HCT116 (cell line): ENCODE data around the gene NXN. TPM values are rescaled to one million over a fixed set of nuclear protein-coding genes. Genes with fewer than 3 reads are reported as not detected.

Source experiments
- ATAC-seq: fragments of 200-7000 bp; cut with Tn5 transposase; 2 replicates; pipeline ENCODE4 v1.9.1; 2020; ENCODE audit warnings: mild to moderate bottlenecking, moderate library complexity
- BruUV-seq: library from RNA; stranded (reverse); fragments of 400-500 nt; replicated peaks from 2 replicates; lab custom pipeline; 2021; lab: Mats Ljungman, UMichigan
- CTCF ChIA-PET: fragments of 300-600 bp; sonication (Branson Sonifier 250); formaldehyde crosslinking; loops from one replicate; lab custom pipeline; 2021; ENCODE audit warnings: antibody characterized with exemption; lab: Charles Lee
- POLR2A ChIA-PET: fragments of 300-600, 350-600 bp; sonication (Branson Sonifier 250); formaldehyde crosslinking; loops from one replicate; lab custom pipeline; 2021; ENCODE audit warnings: antibody characterized with exemption; lab: Charles Lee
- RAD21 ChIA-PET, 2 experiments: fragments of 300-600 bp; sonication (Branson Sonifier 250); formaldehyde crosslinking; loops; one replicate each; lab custom pipeline; 2023; ENCODE audit warnings: low total read pairs in 2 of 2; ENCODE audit not compliant: uncharacterized antibody in 2 of 2, unreplicated experiment in 2 of 2, low non-redundant PET in 1 of 2; lab: Charles Lee
- DNase-seq: peaks from one replicate; pipeline ENCODE4 v3.0.0-alpha.2; 2010; ENCODE audit warnings: low read depth, low spot score
- H2AFZ ChIP-seq: fragments of 200-600 bp; shearing (Covaris generic), sonication (generic); 2 replicates; pipeline ENCODE4 v1.6.1; 2017; ENCODE audit warnings: low read depth, mixed run types, mixed read lengths, antibody characterized with exemption, low read length; ENCODE audit not compliant: poor library complexity, severe bottlenecking
- H3K27ac ChIP-seq: 2 replicates; pipeline ENCODE4 v1.5.1; 2012; ENCODE audit warnings: low read depth, low read length
- H3K27me3 ChIP-seq: fragments of 200-600 bp; sonication (generic); 2 replicates; pipeline ENCODE4 v1.6.1; 2016; ENCODE audit warnings: mixed run types, low read length, mixed read lengths; ENCODE audit not compliant: insufficient read depth
- H3K36me3 ChIP-seq, 2 experiments: fragments of 200-500 bp in 1 of 2; fragments of 200-600 bp in 1 of 2; sonication (Bioruptor generic) in 1 of 2; sonication (generic) in 1 of 2; 2 replicates each; pipeline versions ENCODE4 v1.5.1 to v1.6.1; 2014 to 2016; ENCODE audit warnings: low read length in 2 of 2, inconsistent platforms in 1 of 2, mixed read lengths in 1 of 2, mixed run types in 1 of 2; ENCODE audit not compliant: insufficient read depth in 2 of 2, control insufficient read depth in 1 of 2
- H3K4me1 ChIP-seq, 2 experiments: fragments of 200-600 bp in 1 of 2; sonication (generic) in 1 of 2; 2 replicates each; pipeline versions ENCODE4 v1.5.1 to v1.6.1; 2012 to 2017; ENCODE audit warnings: low read length in 2 of 2, inconsistent platforms in 1 of 2, mild to moderate bottlenecking in 1 of 2, mixed read lengths in 1 of 2, mixed run types in 1 of 2, moderate library complexity in 1 of 2; ENCODE audit not compliant: insufficient read depth in 2 of 2, control insufficient read depth in 1 of 2
- H3K4me2 ChIP-seq: fragments of 200-600 bp; sonication (generic); 2 replicates; pipeline ENCODE4 v1.6.1; 2017; ENCODE audit warnings: mixed run types, low read length, mixed read lengths
- H3K4me3 ChIP-seq, 2 experiments: fragments of 200-600 bp in 1 of 2; sonication (generic) in 1 of 2; replicated peaks in 1 of 2; 2 replicates each; pipeline ENCODE4 v1.5.1; 2011 to 2016; ENCODE audit warnings: low read length in 2 of 2, control low read depth in 1 of 2, low read depth in 1 of 2, mild to moderate bottlenecking in 1 of 2, mixed read lengths in 1 of 2, mixed run types in 1 of 2
- H3K79me2 ChIP-seq: fragments of 200-600 bp; sonication (generic); 2 replicates; pipeline ENCODE4 v1.6.1; 2017; ENCODE audit warnings: mild to moderate bottlenecking, mixed run types, low read length, moderate library complexity, mixed read lengths; ENCODE audit not compliant: insufficient read depth
- H3K9ac ChIP-seq: fragments of 200-600 bp; sonication (generic); 2 replicates; pipeline ENCODE4 v1.6.1; 2016; ENCODE audit warnings: low read length, mixed read lengths
- H3K9me2 ChIP-seq: fragments of 200-600 bp; sonication (generic), shearing (Covaris generic); 2 replicates; pipeline ENCODE4 v1.6.1; 2017; ENCODE audit warnings: mixed run types, mild to moderate bottlenecking, moderate library complexity; ENCODE audit not compliant: insufficient read depth
- H3K9me3 ChIP-seq, 2 experiments: fragments of 200-500 bp in 1 of 2; fragments of 200-600 bp in 1 of 2; sonication (Bioruptor generic) in 1 of 2; sonication (generic) in 1 of 2; 2 replicates each; pipeline ENCODE4 v1.6.1; 2014 to 2017; ENCODE audit warnings: low read length in 2 of 2, mixed read lengths in 2 of 2, inconsistent platforms in 1 of 2, low read depth in 1 of 2, mild to moderate bottlenecking in 1 of 2, mixed run types in 1 of 2, moderate library complexity in 1 of 2; ENCODE audit not compliant: control insufficient read depth in 1 of 2, insufficient read depth in 1 of 2
- H4K20me1 ChIP-seq: fragments of 200-600 bp; sonication (generic), shearing (Covaris generic); 2 replicates; pipeline ENCODE4 v1.6.1; 2017; ENCODE audit warnings: mixed run types, mild to moderate bottlenecking, moderate library complexity; ENCODE audit not compliant: insufficient read depth
- CEBPB ChIP-seq: IDR thresholded peaks from 2 replicates; pipeline ENCODE4 v1.6.1; 2012; ENCODE audit warnings: low read depth
- EZH2phosphoT487 ChIP-seq: fragments of 200-600 bp; IDR thresholded peaks from 2 replicates; pipeline ENCODE4 v1.6.1; 2018; ENCODE audit warnings: antibody characterized with exemption, borderline replicate concordance
- FOSL1 ChIP-seq: IDR thresholded peaks from 2 replicates; pipeline ENCODE4 v1.6.1; 2012; ENCODE audit warnings: low read depth
- JUND ChIP-seq: IDR thresholded peaks from 2 replicates; pipeline ENCODE4 v1.6.1; 2012
- MAX ChIP-seq: IDR thresholded peaks from 2 replicates; pipeline ENCODE4 v1.6.1; 2012
- SIN3A ChIP-seq: IDR thresholded peaks from 2 replicates; pipeline ENCODE4 v1.6.1; 2012; ENCODE audit warnings: low read depth
- SP1 ChIP-seq: IDR thresholded peaks from 2 replicates; pipeline ENCODE4 v1.6.1; 2012; ENCODE audit warnings: low read depth
- YY1 ChIP-seq: IDR thresholded peaks from 2 replicates; pipeline ENCODE4 v1.6.1; 2011; ENCODE audit warnings: low read length, low read depth, moderate library complexity, mild to moderate bottlenecking; ENCODE audit not compliant: insufficient replicate concordance; ENCODE audit errors: extremely low read depth
- ZBTB33 ChIP-seq: IDR thresholded peaks from 2 replicates; pipeline ENCODE4 v1.6.1; 2011; ENCODE audit warnings: mild to moderate bottlenecking, low read length, moderate library complexity; ENCODE audit not compliant: insufficient replicate concordance; ENCODE audit errors: extremely low read depth
- intact Hi-C: fragments of 100-400 bp; cut with micrococcal nuclease; formaldehyde crosslinking; loops from 2 replicates; pipeline ENCODE4 v1.10.0; 2022
- total RNA-seq: library from RNA; stranded (reverse); gene quantifications from one replicate; pipeline ENCODE4 v1.2.1, GENCODE V29; 2021; ENCODE audit not compliant: unreplicated experiment

NXN gene
- total RNA-seq, 1 experiment from 2014 or later, result 83.7 TPM

- POLR2A ChIA-PET, result no interaction called here
- no peaks in the 10 kb centered on the region for H3K9me3 ChIP-seq
- H3K4me3 ChIP-seq, result no peak overlapping the region
- no peaks in the 10 kb centered on the region for H3K9me2 ChIP-seq
- no peak overlapping the region for H2AFZ ChIP-seq
- CTCF ChIA-PET, result no interaction called here
- H3K9ac ChIP-seq, result no peak overlapping the region
- H3K4me1 ChIP-seq, result no peaks in the 10 kb centered on the region; a peak in 1 of 4 replicates
- no peak overlapping the region for H3K4me2 ChIP-seq
- peaks cover 45% of the 10 kb centered on the region for H3K79me2 ChIP-seq
- no peaks in the 10 kb centered on the region for H4K20me1 ChIP-seq
- RAD21 ChIA-PET, result no interaction called here
- no peaks in the 10 kb centered on the region for H3K27me3 ChIP-seq
- ATAC-seq (no peak), DNase-seq (no peak)
- peaks cover 11 to 41% of the 10 kb centered on the region in 2 experiments; a peak in 3 of 4 replicates for H3K36me3 ChIP-seq
- TF ChIP-seq SIN3A, result no peak
- TF ChIP-seq ZBTB33, result no peak
- TF ChIP-seq EZH2phosphoT487, result no peak
- no peak for TF ChIP-seq FOSL1
- no peak for TF ChIP-seq CEBPB
- TF ChIP-seq YY1, result no peak
- TF ChIP-seq MAX, result no peak
- TF ChIP-seq JUND, result no peak
- no peak for TF ChIP-seq SP1
- BruUV-seq, result no TSS peak
- no peak overlapping the region for H3K27ac ChIP-seq
- intact Hi-C loops, result no loop called here
Observed at GRCh38 chr17:789160-789840, 190.3 kb downstream of the NXN start.
